ENCODE results near the gene TOR4A.
A peak's percentile ranks its signal among the peaks of the same experiment; 100 is the strongest.

Gene TOR4A

DNA sequence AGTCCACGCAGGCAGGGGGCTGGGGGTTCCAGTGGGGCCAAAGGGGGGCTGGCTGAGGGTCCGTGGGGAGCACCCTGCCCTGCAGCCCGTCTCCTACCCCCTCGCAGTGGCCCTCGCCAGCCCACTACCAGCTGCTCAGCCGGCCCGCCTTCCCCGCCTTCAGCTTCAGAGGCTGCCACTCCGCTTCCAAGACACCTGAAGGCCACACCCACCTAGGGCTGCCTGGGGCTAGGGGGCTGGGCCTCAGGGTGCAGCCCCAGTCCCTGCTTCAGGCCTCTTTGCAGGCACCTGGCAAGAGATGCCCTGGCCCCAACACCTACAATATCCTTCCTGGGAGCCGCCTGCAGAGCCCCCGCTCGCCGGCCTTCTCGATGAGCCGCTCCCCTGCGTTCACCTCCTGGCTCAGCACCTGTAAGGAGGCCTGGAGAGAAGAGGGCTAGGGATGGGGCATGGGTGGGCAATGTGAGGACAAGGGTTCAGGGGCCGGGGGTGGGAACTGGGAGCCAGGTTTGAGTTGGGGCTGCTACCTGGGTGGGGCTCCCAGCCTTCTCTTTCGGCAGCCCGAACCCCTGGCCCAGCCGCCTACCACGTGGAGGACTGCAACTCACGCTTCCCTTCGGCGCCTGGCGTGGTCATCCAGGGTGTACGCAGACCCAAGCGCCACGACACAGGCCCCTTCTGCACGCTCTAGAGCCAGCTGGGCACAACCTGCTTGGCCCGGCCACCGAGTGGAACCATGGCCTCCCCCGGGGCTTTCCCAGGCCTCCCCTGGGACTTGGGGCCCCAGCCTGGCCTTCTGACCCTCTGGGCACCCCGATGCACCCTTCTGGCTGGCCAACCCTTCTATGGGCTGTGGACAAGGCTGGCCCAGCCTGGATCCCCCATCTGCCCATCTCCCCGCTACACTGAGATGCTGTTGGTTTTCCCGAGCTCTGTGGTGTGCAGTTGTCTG, 24.7 kb upstream of the TOR4A start:
- TF ChIP-seq, protein P1, sequence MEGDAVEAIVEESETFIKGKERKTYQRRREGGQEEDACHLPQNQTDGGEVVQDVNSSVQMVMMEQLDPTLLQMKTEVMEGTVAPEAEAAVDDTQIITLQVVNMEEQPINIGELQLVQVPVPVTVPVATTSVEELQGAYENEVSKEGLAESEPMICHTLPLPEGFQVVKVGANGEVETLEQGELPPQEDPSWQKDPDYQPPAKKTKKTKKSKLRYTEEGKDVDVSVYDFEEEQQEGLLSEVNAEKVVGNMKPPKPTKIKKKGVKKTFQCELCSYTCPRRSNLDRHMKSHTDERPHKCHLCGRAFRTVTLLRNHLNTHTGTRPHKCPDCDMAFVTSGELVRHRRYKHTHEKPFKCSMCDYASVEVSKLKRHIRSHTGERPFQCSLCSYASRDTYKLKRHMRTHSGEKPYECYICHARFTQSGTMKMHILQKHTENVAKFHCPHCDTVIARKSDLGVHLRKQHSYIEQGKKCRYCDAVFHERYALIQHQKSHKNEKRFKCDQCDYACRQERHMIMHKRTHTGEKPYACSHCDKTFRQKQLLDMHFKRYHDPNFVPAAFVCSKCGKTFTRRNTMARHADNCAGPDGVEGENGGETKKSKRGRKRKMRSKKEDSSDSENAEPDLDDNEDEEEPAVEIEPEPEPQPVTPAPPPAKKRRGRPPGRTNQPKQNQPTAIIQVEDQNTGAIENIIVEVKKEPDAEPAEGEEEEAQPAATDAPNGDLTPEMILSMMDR (IDR thresholded peaks at IDR 0.05; ENCODE audit: insufficient read depth, low read length), result no peak
- TF ChIP-seq POLR2AphosphoS5 (IDR thresholded peaks at IDR 0.05; ENCODE audit: low read depth), result no peak
- TF ChIP-seq, protein P2, sequence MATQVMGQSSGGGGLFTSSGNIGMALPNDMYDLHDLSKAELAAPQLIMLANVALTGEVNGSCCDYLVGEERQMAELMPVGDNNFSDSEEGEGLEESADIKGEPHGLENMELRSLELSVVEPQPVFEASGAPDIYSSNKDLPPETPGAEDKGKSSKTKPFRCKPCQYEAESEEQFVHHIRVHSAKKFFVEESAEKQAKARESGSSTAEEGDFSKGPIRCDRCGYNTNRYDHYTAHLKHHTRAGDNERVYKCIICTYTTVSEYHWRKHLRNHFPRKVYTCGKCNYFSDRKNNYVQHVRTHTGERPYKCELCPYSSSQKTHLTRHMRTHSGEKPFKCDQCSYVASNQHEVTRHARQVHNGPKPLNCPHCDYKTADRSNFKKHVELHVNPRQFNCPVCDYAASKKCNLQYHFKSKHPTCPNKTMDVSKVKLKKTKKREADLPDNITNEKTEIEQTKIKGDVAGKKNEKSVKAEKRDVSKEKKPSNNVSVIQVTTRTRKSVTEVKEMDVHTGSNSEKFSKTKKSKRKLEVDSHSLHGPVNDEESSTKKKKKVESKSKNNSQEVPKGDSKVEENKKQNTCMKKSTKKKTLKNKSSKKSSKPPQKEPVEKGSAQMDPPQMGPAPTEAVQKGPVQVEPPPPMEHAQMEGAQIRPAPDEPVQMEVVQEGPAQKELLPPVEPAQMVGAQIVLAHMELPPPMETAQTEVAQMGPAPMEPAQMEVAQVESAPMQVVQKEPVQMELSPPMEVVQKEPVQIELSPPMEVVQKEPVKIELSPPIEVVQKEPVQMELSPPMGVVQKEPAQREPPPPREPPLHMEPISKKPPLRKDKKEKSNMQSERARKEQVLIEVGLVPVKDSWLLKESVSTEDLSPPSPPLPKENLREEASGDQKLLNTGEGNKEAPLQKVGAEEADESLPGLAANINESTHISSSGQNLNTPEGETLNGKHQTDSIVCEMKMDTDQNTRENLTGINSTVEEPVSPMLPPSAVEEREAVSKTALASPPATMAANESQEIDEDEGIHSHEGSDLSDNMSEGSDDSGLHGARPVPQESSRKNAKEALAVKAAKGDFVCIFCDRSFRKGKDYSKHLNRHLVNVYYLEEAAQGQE (IDR thresholded peaks at IDR 0.05; ENCODE audit: insufficient replicate concordance, low read depth), result no peak
- no peak for TF ChIP-seq SPI1 (IDR thresholded peaks at IDR 0.05; ENCODE audit: borderline replicate concordance, low read depth)
- TF ChIP-seq GABPA (IDR thresholded peaks at IDR 0.05; ENCODE audit: low read depth), result no peak
- Histone ChIP-seq H3K27me3 (ENCODE audit: insufficient read depth, poor library complexity, severe bottlenecking) (no peaks in the 10 kb centered on the region), H3K4me3 (replicated peaks; ENCODE audit: insufficient read depth, low read length) (no peak overlapping the region), H3K27ac (replicated peaks) (no peak overlapping the region)
- no peak for DNase-seq (ENCODE audit: low read depth in 1 of 2, low spot score in 1 of 2)

DNA sequence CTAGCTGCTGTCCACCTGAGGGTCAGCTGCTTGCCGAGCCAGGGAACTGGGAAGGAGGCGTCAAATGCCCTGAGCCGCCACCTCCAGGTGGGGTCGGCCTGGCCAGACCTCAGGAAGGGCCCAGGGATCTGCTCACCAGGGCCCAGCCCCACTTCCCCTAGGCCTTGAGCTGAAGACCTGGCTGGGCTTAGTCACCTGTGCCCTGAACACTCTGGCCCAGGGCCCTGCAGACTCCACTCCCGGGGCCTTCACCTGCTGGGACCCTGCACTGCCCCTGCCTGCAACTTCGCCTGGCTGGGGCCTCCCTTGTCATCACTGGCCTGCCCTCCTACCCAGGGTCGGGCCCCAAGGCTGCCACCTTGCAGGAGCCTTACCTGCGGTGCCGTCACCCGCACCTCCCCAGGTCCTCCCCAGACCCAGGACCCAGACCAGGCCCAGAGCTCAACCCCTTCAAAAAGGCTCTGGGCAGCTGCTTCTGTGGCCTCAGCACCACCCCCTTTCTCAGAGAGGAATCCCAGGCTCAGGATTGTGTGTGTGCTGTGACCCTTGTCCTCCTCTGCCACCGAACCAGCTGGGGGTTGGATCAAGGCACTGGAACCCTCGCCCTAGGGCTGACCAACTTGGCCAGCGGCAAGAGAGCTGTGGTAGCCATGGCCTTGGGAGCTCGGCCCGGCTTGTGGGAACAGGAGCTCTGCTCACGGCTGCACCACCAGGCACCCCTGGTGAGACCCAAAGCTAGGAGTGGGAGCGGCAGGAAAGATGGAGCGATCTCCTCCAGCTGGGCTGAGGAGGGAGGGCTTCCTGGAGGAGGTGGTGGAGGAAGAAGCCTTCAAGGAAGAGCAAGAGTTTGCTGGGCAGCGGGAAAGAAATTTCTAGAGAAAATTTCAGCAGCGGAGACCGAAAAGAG, 23.6 kb upstream of the TOR4A start:
- Histone ChIP-seq H3K27me3 (ENCODE audit: insufficient read depth, poor library complexity, severe bottlenecking) (no peaks in the 10 kb centered on the region), H3K4me3 (replicated peaks; ENCODE audit: insufficient read depth, low read length) (peak overlapping the region; percentile 96), H3K27ac (replicated peaks) (no peak overlapping the region)
- DNase-seq (ENCODE audit: low read depth in 1 of 2, low spot score in 1 of 2), result no peak
- TF ChIP-seq SPI1 (IDR thresholded peaks at IDR 0.05; ENCODE audit: borderline replicate concordance, low read depth) (no peak), POLR2AphosphoS5 (IDR thresholded peaks at IDR 0.05; ENCODE audit: low read depth) (no peak), GABPA (IDR thresholded peaks at IDR 0.05; ENCODE audit: low read depth) (no peak)
- TF ChIP-seq, protein P1 (IDR thresholded peaks at IDR 0.05; ENCODE audit: insufficient read depth, low read length), result no peak
- TF ChIP-seq, protein P2 (IDR thresholded peaks at IDR 0.05; ENCODE audit: insufficient replicate concordance, low read depth), result no peak

DNA sequence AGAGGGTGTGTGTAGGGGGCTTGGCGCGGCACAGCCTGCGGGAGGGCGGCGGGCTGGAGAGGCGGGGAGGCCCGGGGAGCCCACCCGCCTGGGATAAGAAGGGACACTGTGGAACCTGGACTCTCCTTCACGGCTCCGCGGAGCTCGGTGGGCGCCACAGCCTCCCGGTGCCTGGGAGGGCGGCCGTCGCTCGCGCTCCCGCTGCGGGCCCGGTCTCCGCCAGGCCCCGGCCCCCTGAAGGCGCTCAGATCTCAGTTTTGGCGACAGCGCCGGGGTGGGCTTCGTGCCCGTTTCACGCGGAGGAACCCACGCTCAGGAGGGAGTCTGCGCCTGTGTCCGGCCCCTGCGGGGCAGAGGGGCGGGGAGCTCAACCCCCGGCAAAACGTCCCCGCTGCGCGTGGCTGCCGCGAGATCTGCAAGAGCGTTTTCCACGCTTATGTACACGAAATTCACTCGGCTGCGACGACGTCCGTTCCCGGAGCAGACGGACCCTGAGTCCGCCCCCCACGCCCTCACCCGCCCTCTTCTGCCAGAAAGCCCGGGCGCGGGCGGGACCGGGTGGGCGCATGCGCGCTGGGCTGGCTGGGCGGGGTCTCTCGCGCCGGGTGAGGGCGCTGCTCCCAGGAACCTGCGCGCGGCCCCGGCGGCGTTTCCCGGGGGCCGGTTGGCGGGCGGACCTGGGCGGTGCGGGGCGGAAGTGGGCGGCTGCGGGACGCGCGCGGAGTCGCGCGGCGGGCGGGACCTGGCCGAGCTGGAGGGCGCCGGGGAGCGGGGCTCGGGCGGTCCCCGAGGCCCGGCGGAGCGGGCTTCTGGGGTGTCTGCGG, 22.7 kb upstream of the TOR4A start, which contains the start of gene NELFB:
NELFB (plus strand) TSS at position 704 of the 824 bp plus-strand sequence.
- Histone ChIP-seq H3K27ac (replicated peaks) (peak within 1 kb of the TSS; percentile 61), H3K27me3 (ENCODE audit: insufficient read depth, poor library complexity, severe bottlenecking) (no peaks in the 10 kb centered on the region), H3K4me3 (replicated peaks; ENCODE audit: insufficient read depth, low read length) (peak within 1 kb of the TSS; percentile 96)
- TF ChIP-seq, protein P1 (IDR thresholded peaks at IDR 0.05; ENCODE audit: insufficient read depth, low read length), result no peak
- TF ChIP-seq SPI1 (IDR thresholded peaks at IDR 0.05; ENCODE audit: borderline replicate concordance, low read depth) (no peak; the same call in 1 of the 2 replicates), GABPA (IDR thresholded peaks at IDR 0.05; ENCODE audit: low read depth) (peak; percentile 88)
- TF ChIP-seq, protein P2 (IDR thresholded peaks at IDR 0.05; ENCODE audit: insufficient replicate concordance, low read depth), result no peak
- DNase-seq (ENCODE audit: low read depth in 1 of 2, low spot score in 1 of 2), result peak; percentile 82 to 90

Measured in HL-60 (cell line).